K562 treated with DMSO at 1 percent for 12 hours (cell line): Measurements from ENCODE around the gene SPDEF. TPM values are rescaled to one million over a fixed set of nuclear protein-coding genes. Genes with fewer than 3 reads are reported as not detected.

Source experiments
- total RNA-seq: library from RNA; unstranded; fragments of 300-600 nt; gene quantifications from 2 replicates; pipeline ENCODE4 v1.2.3, GENCODE V29; 2022; ENCODE audit not compliant: insufficient read depth

The SPDEF gene
- not detected in 2 replicates for total RNA-seq

DNA sequence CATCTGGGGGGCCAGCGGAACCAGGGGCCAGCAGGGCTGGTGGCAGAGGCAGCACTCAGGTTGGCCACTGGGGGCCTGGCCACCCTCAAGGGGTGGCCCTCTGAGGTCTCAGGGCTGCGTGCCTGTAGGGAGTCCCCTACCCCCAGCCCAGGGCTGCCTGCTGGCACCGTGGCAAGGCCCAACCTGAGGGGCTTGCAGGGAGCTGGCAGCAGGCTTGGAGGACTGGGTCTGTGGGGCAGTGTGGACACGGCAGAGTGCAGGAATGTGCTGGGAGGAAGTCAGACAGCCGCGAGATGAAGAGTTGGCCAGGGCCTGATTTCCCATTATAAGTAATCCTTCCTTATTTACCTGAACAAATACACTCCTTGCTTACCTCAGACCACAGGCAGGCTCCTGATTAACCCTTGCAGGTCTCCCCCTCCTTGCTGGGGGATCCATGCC, at the start of gene SPDEF:
SPDEF (minus strand) TSS at position 299 of the 441 bp plus-strand sequence. CDS start 11,874 bp downstream, outside the sequence.

Other genes starting within 250 kb of the SPDEF start
- gene NUDT3, start 163.7 kb downstream of the SPDEF start, total RNA-seq, result 5.5 and 18.0 TPM in 2 replicates
- 5,938 and 9,266 TPM in 2 replicates for gene RPS10, start 130.3 kb downstream of the SPDEF start, total RNA-seq
- 0.66 and 1.5 TPM in 2 replicates for gene PACSIN1, start 90.3 kb downstream of the SPDEF start, total RNA-seq
- 60.6 and 126 TPM in 2 replicates for gene ILRUN, start 140.4 kb upstream of the SPDEF start, total RNA-seq
- 312 and 367 TPM in 2 replicates for gene SNRPC, start 201.2 kb upstream of the SPDEF start, total RNA-seq
- gene BLTP3A, start 235.8 kb upstream of the SPDEF start, total RNA-seq, result 4.1 and 25.8 TPM in 2 replicates